GM12872 (cell line): ENCODE data around the gene DNAJC6.

Experiments
- CTCF ChIP-seq: IDR thresholded peaks from 3 replicates; pipeline ENCODE4 v1.5.1; 2011; ENCODE audit warnings: low read depth, mild to moderate bottlenecking, low read length, moderate library complexity; ENCODE audit not compliant: insufficient read depth

The DNAJC6 gene

GRCh38 chr1:65266476-65266875 is 42.9 kb upstream of the DNAJC6 start:
- no peak for TF ChIP-seq CTCF

GRCh38 chr1:65267271-65267670 is 42.1 kb upstream of the DNAJC6 start:
- TF ChIP-seq CTCF = no peak

GRCh38 chr1:65267683-65268082 is 41.7 kb upstream of the DNAJC6 start:
- no peak for TF ChIP-seq CTCF

GRCh38 chr1:65269612-65270011 is 39.7 kb upstream of the DNAJC6 start:
- TF ChIP-seq CTCF = no peak

GRCh38 chr1:65276197-65276939 is 33.0 kb upstream of the DNAJC6 start:
- no peak for TF ChIP-seq CTCF

- no peak for TF ChIP-seq CTCF
Measured at GRCh38 chr1:65277605-65278347, 31.6 kb upstream of the DNAJC6 start.

- no peak for TF ChIP-seq CTCF
Measured at GRCh38 chr1:65278376-65279069, 30.8 kb upstream of the DNAJC6 start.
